Neural progenitor cell (in vitro differentiated cells): Measurements from ENCODE around the gene TRIM2. TPM values are rescaled to one million over a fixed set of nuclear protein-coding genes. Genes with fewer than 3 reads are reported as not detected.

Source experiments
- DNase-seq: peaks from one replicate; pipeline ENCODE4 v3.0.0-alpha.2; 2016; ENCODE audit warnings: low spot score
- H2AFZ ChIP-seq: fragments of 200-600 bp; sonication (generic); replicated peaks from 2 replicates; pipeline ENCODE4 v1.6.1; 2016; ENCODE audit warnings: antibody characterized with exemption
- H3F3A ChIP-seq: fragments of 200-600 bp; sonication (generic); 2 replicates; pipeline ENCODE4 v1.6.1; 2016; ENCODE audit warnings: antibody characterized with exemption, low read depth
- H3K27ac ChIP-seq: fragments of 200-600 bp; sonication (generic); 2 replicates; pipeline ENCODE4 v1.5.1; 2016; ENCODE audit warnings: mild to moderate bottlenecking
- H3K27me3 ChIP-seq: fragments of 200-600 bp; sonication (generic); 2 replicates; pipeline ENCODE4 v1.6.1; 2016; ENCODE audit warnings: mild to moderate bottlenecking, moderate library complexity
- H3K36me3 ChIP-seq: fragments of 200-600 bp; sonication (generic); 2 replicates; pipeline ENCODE4 v1.5.1; 2016
- H3K4me1 ChIP-seq: fragments of 200-600 bp; sonication (generic); 2 replicates; pipeline ENCODE4 v1.6.1; 2016; ENCODE audit warnings: mixed run types
- H3K4me2 ChIP-seq: fragments of 200-600 bp; sonication (generic); 2 replicates; pipeline ENCODE4 v1.6.1; 2016
- H3K4me3 ChIP-seq: fragments of 200-600 bp; sonication (generic); 2 replicates; pipeline ENCODE4 v1.5.1; 2016
- H3K79me2 ChIP-seq: fragments of 200-600 bp; sonication (generic); 2 replicates; pipeline ENCODE4 v1.6.1; 2016; ENCODE audit warnings: low read depth
- H3K9ac ChIP-seq: fragments of 200-600 bp; sonication (generic); 2 replicates; pipeline ENCODE4 v1.6.1; 2016
- H3K9me3 ChIP-seq: fragments of 200-600 bp; sonication (generic); 2 replicates; pipeline ENCODE4 v1.5.1; 2016; ENCODE audit warnings: low read depth
- H4K20me1 ChIP-seq: fragments of 200-600 bp; sonication (generic); 2 replicates; pipeline ENCODE4 v1.6.1; 2016; ENCODE audit warnings: low read depth
- H3K27ac Mint-ChIP-seq: 3 replicates; pipeline ENCODE4 v1.8.0; 2021; ENCODE audit warnings: mixed read lengths
- H3K27me3 Mint-ChIP-seq: 2 replicates; pipeline ENCODE4 v1.8.0; 2022; ENCODE audit warnings: low read depth, mild to moderate bottlenecking, inconsistent platforms, moderate library complexity, mixed read lengths; ENCODE audit not compliant: insufficient read depth
- H3K36me3 Mint-ChIP-seq: 3 replicates; pipeline ENCODE4 v1.8.0; 2021; ENCODE audit warnings: mixed read lengths
- H3K4me1 Mint-ChIP-seq: 3 replicates; pipeline ENCODE4 v1.8.0; 2021; ENCODE audit warnings: mixed read lengths
- H3K4me3 Mint-ChIP-seq: 3 replicates; pipeline ENCODE4 v1.8.0; 2021; ENCODE audit warnings: mild to moderate bottlenecking, moderate library complexity, mixed read lengths
- H3K9me3 Mint-ChIP-seq: 3 replicates; pipeline ENCODE4 v1.8.0; 2020; ENCODE audit warnings: mixed read lengths
- CTCF ChIP-seq: fragments of 200-600 bp; sonication (generic); IDR thresholded peaks from 2 replicates; pipeline ENCODE4 v1.5.1; 2017; ENCODE audit warnings: antibody characterized with exemption, mild to moderate bottlenecking
- EZH2 ChIP-seq: fragments of 200-600 bp; sonication (generic); IDR thresholded peaks from 2 replicates; pipeline ENCODE4 v1.6.1; 2017; ENCODE audit warnings: antibody characterized with exemption, mild to moderate bottlenecking, moderate library complexity
- EZH2phosphoT487 ChIP-seq: fragments of 200-600 bp; sonication (generic); IDR thresholded peaks from 2 replicates; pipeline ENCODE4 v1.6.1; 2017; ENCODE audit warnings: antibody characterized with exemption
- total RNA-seq: library from RNA; depleted of rRNA; stranded (reverse); fragments of >200 nt; gene quantifications from 2 replicates; pipeline ENCODE4 v1.2.3, GENCODE V29; 2015; ENCODE audit warnings: low replicate concordance

The TRIM2 gene
- total RNA-seq, 1 donor from 2014 or later: 87.6 TPM

GRCh38 chr4:153372967-153373562, 168.8 kb downstream of the TRIM2 start:
- H3K9ac ChIP-seq: no peak overlapping the region
- H3K4me3 ChIP-seq: no peak overlapping the region
- no peaks in the 10 kb centered on the region for H4K20me1 ChIP-seq
- Mint-ChIP-seq H3K36me3 (peaks cover 34% of the 10 kb centered on the region), H3K9me3 (peaks cover 12% of the 10 kb centered on the region), H3K27ac (no peak overlapping the region), H3K27me3 (no peaks in the 10 kb centered on the region), H3K4me1 (no peaks in the 10 kb centered on the region), H3K4me3 (no peak overlapping the region)
- H3K27me3 ChIP-seq: no peaks in the 10 kb centered on the region
- no peak overlapping the region for H3K4me2 ChIP-seq
- no peaks in the 10 kb centered on the region for H3K4me1 ChIP-seq
- H3F3A ChIP-seq: no peaks in the 10 kb centered on the region
- TF ChIP-seq EZH2phosphoT487 (no peak), EZH2 (no peak), CTCF (no peak)
- H3K9me3 ChIP-seq: no peaks in the 10 kb centered on the region
- H3K79me2 ChIP-seq: no peaks in the 10 kb centered on the region
- no peak overlapping the region for H3K27ac ChIP-seq
- no peaks in the 10 kb centered on the region for H3K36me3 ChIP-seq
- DNase-seq: no peak
- no peak overlapping the region for H2AFZ ChIP-seq

- H3K36me3 ChIP-seq: no peaks in the 10 kb centered on the region
- no peaks in the 10 kb centered on the region for H3F3A ChIP-seq
- no peaks in the 10 kb centered on the region for H3K4me1 Mint-ChIP-seq
- TF ChIP-seq CTCF (no peak), EZH2phosphoT487 (no peak), EZH2 (no peak)
- no peaks in the 10 kb centered on the region for H3K9me3 ChIP-seq
- no peak overlapping the region for H2AFZ ChIP-seq
- H3K27ac Mint-ChIP-seq: no peak overlapping the region
- no peaks in the 10 kb centered on the region for H3K79me2 ChIP-seq
- no peak overlapping the region for H3K9ac ChIP-seq
- peaks cover 28% of the 10 kb centered on the region for H3K36me3 Mint-ChIP-seq
- H3K4me2 ChIP-seq: no peak overlapping the region
- H4K20me1 ChIP-seq: no peaks in the 10 kb centered on the region
- no peaks in the 10 kb centered on the region for H3K4me1 ChIP-seq
- no peaks in the 10 kb centered on the region for H3K27me3 Mint-ChIP-seq
- no peak overlapping the region for H3K4me3 Mint-ChIP-seq
- no peak overlapping the region for H3K27ac ChIP-seq
- H3K9me3 Mint-ChIP-seq: peaks cover 12% of the 10 kb centered on the region
- no peaks in the 10 kb centered on the region for H3K27me3 ChIP-seq
- no peak overlapping the region for H3K4me3 ChIP-seq
- no peak for DNase-seq
Measured at GRCh38 chr4:153374442-153374841, 170.2 kb downstream of the TRIM2 start.

- Mint-ChIP-seq H3K9me3 (peaks cover 12% of the 10 kb centered on the region), H3K27me3 (no peaks in the 10 kb centered on the region), H3K27ac (no peak overlapping the region), H3K4me3 (no peak overlapping the region), H3K4me1 (no peaks in the 10 kb centered on the region), H3K36me3 (peaks cover 25% of the 10 kb centered on the region)
- no peaks in the 10 kb centered on the region for H3K4me1 ChIP-seq
- no peak overlapping the region for H3K27ac ChIP-seq
- no peaks in the 10 kb centered on the region for H3K79me2 ChIP-seq
- no peaks in the 10 kb centered on the region for H3K27me3 ChIP-seq
- H3K4me2 ChIP-seq: no peak overlapping the region
- TF ChIP-seq EZH2 (no peak), CTCF (no peak)
- H3K9me3 ChIP-seq: no peaks in the 10 kb centered on the region
- H3K9ac ChIP-seq: no peak overlapping the region
- H2AFZ ChIP-seq: no peak overlapping the region
- H3F3A ChIP-seq: peaks cover 2% of the 10 kb centered on the region
- H3K4me3 ChIP-seq: no peak overlapping the region
- DNase-seq: no peak
- H3K36me3 ChIP-seq: no peaks in the 10 kb centered on the region
- no peaks in the 10 kb centered on the region for H4K20me1 ChIP-seq
Measured at GRCh38 chr4:153375303-153375702, 171.1 kb downstream of the TRIM2 start.
